T-helper 1 cell treated with Interleukin-12 subunit alpha and Interleukin-12 subunit beta and Interleukin-4 antibody, amounts not matched to agents 30 μg/mL and 1 μg/mL, for 36 hours (primary cell): ENCODE results near the gene KDR.

ENCODE experiments used
- H3K27ac Mint-ChIP-seq: one replicate; pipeline ENCODE4 v1.8.0; 2021; ENCODE audit warnings: mild to moderate bottlenecking, mixed read lengths
- H3K27me3 Mint-ChIP-seq: one replicate; pipeline ENCODE4 v1.8.0; 2021; ENCODE audit warnings: low read depth, mixed read lengths
- H3K36me3 Mint-ChIP-seq: one replicate; pipeline ENCODE4 v1.8.0; 2021; ENCODE audit warnings: low read depth, mixed read lengths
- H3K4me1 Mint-ChIP-seq: one replicate; pipeline ENCODE4 v1.8.0; 2021; ENCODE audit warnings: low read depth, mixed read lengths
- H3K4me3 Mint-ChIP-seq: one replicate; pipeline ENCODE4 v1.8.0; 2021; ENCODE audit warnings: mild to moderate bottlenecking, moderate library complexity, mixed read lengths
- H3K9me3 Mint-ChIP-seq: one replicate; pipeline ENCODE4 v1.8.0; 2021; ENCODE audit warnings: mixed read lengths

Gene KDR

GRCh38 chr4:55133951-55134350 lies 8.6 kb upstream of the KDR start:
- no peaks in the 10 kb centered on the region for H3K9me3 Mint-ChIP-seq
- no peaks in the 10 kb centered on the region for H3K27me3 Mint-ChIP-seq
- no peaks in the 10 kb centered on the region for H3K36me3 Mint-ChIP-seq
- no peak overlapping the region for H3K27ac Mint-ChIP-seq
- no peak overlapping the region for H3K4me3 Mint-ChIP-seq
- H3K4me1 Mint-ChIP-seq: no peaks in the 10 kb centered on the region

- no peak overlapping the region for H3K27ac Mint-ChIP-seq
- H3K4me1 Mint-ChIP-seq: no peaks in the 10 kb centered on the region
- no peaks in the 10 kb centered on the region for H3K27me3 Mint-ChIP-seq
- no peaks in the 10 kb centered on the region for H3K36me3 Mint-ChIP-seq
- no peak overlapping the region for H3K4me3 Mint-ChIP-seq
- no peaks in the 10 kb centered on the region for H3K9me3 Mint-ChIP-seq
Observed at GRCh38 chr4:55132775-55133174, 7.4 kb upstream of the KDR start.

GRCh38 chr4:55127521-55127920 lies 2.1 kb upstream of the KDR start:
- Mint-ChIP-seq H3K4me1 (peaks cover 1% of the 10 kb centered on the region), H3K27me3 (peaks cover 37% of the 10 kb centered on the region), H3K36me3 (no peaks in the 10 kb centered on the region), H3K4me3 (no peak overlapping the region), H3K27ac (no peak overlapping the region), H3K9me3 (no peaks in the 10 kb centered on the region)

DNA sequence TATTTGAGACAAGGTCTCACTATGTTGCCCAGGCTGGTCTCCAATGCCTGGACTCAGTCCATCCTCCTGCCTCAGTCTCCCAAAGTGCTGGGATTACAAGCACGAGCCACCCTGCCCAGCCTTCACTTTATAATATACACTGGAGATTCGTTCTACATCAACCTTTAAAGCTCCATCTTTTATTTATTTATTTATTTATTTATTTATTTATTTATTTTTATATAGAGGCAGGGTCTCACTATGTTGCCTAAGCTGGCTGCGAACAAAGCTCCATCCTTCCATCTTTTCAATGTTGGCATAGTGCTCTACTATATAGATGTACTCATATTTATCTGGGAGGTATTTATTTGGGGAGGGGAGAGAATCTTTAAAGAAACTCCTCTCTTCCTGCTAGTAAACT lies 1.7 kb upstream of the KDR start:
- Mint-ChIP-seq H3K4me3 (no peak overlapping the region), H3K27me3 (peaks cover 41% of the 10 kb centered on the region), H3K27ac (no peak overlapping the region), H3K4me1 (peaks cover 1% of the 10 kb centered on the region), H3K36me3 (no peaks in the 10 kb centered on the region), H3K9me3 (no peaks in the 10 kb centered on the region)

DNA sequence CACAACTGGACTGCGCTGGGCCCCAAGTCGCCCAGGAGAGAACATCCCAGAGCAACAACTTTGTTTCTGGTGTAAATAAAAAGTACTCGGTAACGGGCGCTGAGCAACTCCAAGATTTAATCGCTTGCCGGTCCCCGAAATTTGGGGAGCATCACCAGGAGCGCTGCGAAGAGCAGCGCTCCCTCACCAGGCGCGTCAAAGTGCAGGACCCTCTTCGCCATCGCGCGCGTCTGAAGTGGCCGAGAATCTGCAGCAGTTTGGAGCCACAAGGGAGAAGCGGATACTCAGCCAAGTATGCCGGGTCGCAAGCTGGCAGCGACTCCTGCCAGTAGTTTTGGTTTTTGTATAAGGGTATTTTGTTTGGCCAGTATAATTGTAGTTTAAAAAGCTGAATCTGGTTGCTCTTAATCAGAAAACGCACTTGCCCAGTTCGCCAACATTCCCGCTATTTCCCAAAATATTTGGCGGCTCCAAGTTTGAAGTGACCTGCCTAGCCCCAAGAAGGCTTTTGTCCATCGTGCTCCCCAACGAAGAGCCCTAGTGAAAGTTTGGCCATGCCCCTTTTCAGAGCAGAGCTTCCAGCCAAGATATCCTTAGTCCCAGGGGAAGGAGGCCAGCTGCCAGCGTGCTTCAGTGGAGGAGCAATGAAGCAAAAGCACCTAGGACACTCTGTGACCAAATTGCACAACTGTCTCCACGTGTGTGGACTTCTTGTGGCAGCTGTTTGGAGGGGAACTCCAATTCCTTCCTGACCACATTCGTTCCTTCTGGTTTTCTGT lies 557 bp upstream of the KDR start:
- Mint-ChIP-seq H3K36me3 (no peaks in the 10 kb centered on the region), H3K4me3 (no peak overlapping the region), H3K27ac (no peak overlapping the region), H3K4me1 (peaks cover 1% of the 10 kb centered on the region), H3K27me3 (peaks cover 42% of the 10 kb centered on the region), H3K9me3 (no peaks in the 10 kb centered on the region)

DNA sequence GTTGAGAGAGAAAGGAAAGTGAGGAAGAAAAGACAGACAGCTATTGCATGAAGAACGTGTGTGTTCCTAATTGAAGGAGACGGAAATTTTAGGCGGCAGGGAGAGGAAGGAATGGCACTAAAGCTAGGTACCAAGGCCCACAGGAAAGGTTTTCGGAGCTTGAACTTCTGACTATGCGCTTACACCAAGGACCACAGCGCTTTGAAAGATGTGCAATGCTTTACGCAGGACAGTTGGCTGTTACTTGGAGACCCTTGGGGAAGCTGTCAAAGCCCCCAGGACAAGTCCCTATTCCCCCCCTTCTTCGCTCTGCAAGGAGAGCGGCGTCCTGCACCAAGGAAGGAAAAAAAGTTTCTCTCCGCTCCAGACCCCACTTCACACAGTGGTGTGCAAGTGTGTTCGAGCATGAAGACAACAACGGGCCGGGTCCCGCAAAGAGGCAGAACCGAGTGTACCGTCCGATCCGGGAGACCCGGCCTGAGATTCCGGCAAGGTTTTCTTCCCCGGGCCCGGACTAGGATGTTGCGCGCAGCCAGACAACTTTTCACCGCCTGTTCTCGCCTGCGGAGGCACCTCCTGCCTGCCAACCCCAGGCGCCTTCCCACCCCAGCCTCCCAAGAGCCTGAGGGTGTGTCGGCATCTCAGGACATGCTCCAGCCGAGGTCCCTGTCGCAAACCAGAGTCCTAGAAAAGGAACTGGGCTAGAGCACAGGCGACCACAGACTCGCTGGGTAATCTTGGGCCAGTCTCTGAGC lies 896 bp downstream of the KDR start:
- Mint-ChIP-seq H3K9me3 (no peaks in the 10 kb centered on the region), H3K36me3 (no peaks in the 10 kb centered on the region), H3K4me1 (peaks cover 1% of the 10 kb centered on the region), H3K4me3 (no peak overlapping the region), H3K27me3 (peaks cover 42% of the 10 kb centered on the region), H3K27ac (no peak overlapping the region)

GRCh38 chr4:55123791-55124190 lies 1.6 kb downstream of the KDR start:
- Mint-ChIP-seq H3K27me3 (peaks cover 42% of the 10 kb centered on the region), H3K4me1 (peaks cover 1% of the 10 kb centered on the region), H3K36me3 (no peaks in the 10 kb centered on the region)

DNA sequence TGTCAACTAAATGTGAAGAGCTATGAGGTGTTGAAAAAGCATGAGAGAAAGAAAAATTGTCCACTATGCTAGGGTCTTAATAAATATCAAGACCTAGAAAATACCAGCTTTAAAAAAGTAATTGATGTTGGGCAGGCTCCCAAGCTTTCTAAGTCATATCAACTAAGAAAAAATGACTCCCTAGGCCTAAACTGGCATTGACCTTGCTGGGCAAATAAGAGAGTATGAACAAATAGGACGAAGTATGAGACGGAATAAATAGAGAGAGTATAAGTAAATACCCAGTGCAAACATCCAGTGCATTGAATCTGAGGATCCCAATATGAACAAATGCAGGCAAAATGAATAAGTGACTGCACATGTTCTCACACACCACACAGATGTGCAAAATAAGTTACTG lies 3.2 kb downstream of the KDR start:
- no peaks in the 10 kb centered on the region for H3K36me3 Mint-ChIP-seq

More at GRCh38 chr4:55123791-55124190, 1.6 kb downstream of the KDR start:
- no peak overlapping the region for H3K4me3 Mint-ChIP-seq
- H3K9me3 Mint-ChIP-seq: no peaks in the 10 kb centered on the region
- H3K27ac Mint-ChIP-seq: no peak overlapping the region

DNA sequence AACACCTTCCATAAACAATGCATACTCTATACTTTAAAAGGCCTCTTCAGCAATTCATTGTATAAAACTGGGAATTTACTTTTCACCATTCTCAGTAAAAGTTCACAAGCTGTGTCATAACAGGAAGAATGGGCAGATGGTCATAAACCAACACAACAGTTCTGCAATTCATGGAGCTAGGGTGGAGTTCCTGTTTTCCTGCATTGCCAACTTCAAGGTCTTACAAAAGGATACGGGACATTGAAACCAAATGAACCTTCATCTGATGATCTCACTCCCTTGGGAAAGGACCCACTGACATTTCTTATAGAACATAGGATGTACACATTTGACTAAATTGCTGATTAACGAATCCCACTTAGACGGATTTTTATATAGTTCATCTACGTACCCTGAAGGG lies 4.1 kb downstream of the KDR start:
- H3K4me3 Mint-ChIP-seq: no peak overlapping the region
- no peaks in the 10 kb centered on the region for H3K9me3 Mint-ChIP-seq
- peaks cover 1% of the 10 kb centered on the region for H3K4me1 Mint-ChIP-seq
- no peak overlapping the region for H3K27ac Mint-ChIP-seq
- no peaks in the 10 kb centered on the region for H3K36me3 Mint-ChIP-seq
- peaks cover 35% of the 10 kb centered on the region for H3K27me3 Mint-ChIP-seq

More for the DNA sequence above, 3.2 kb downstream of the KDR start:
- Mint-ChIP-seq H3K27ac (no peak overlapping the region), H3K27me3 (peaks cover 42% of the 10 kb centered on the region), H3K4me1 (peaks cover 1% of the 10 kb centered on the region), H3K9me3 (no peaks in the 10 kb centered on the region), H3K4me3 (no peak overlapping the region)

DNA sequence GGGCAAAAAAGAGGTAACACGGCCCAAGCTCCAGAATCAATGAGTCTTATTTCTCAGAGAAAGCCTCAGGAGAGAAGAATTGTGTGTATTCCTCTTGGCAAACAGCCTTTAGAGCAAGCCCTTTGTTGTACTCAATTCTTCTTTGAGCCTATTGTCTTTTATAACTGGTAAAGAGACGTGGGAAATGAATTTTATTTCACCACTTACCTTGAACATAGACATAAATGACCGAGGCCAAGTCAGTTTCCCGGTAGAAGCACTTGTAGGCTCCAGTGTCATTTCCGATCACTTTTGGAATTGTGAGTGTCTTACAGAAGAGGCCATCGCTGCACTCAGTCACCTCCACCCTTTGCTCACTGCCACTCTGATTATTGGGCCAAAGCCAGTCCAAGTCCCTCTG lies 7.0 kb downstream of the KDR start:
- no peaks in the 10 kb centered on the region for H3K9me3 Mint-ChIP-seq
- no peaks in the 10 kb centered on the region for H3K36me3 Mint-ChIP-seq
- H3K27me3 Mint-ChIP-seq: peaks cover 11% of the 10 kb centered on the region
- no peak overlapping the region for H3K27ac Mint-ChIP-seq
- no peak overlapping the region for H3K4me3 Mint-ChIP-seq
- H3K4me1 Mint-ChIP-seq: no peaks in the 10 kb centered on the region

- H3K27ac Mint-ChIP-seq: no peak overlapping the region
- no peaks in the 10 kb centered on the region for H3K4me1 Mint-ChIP-seq
- H3K36me3 Mint-ChIP-seq: no peaks in the 10 kb centered on the region
- peaks cover 6% of the 10 kb centered on the region for H3K27me3 Mint-ChIP-seq
- H3K9me3 Mint-ChIP-seq: no peaks in the 10 kb centered on the region
- H3K4me3 Mint-ChIP-seq: no peak overlapping the region
Observed at GRCh38 chr4:55117511-55117910, 7.9 kb downstream of the KDR start.

DNA sequence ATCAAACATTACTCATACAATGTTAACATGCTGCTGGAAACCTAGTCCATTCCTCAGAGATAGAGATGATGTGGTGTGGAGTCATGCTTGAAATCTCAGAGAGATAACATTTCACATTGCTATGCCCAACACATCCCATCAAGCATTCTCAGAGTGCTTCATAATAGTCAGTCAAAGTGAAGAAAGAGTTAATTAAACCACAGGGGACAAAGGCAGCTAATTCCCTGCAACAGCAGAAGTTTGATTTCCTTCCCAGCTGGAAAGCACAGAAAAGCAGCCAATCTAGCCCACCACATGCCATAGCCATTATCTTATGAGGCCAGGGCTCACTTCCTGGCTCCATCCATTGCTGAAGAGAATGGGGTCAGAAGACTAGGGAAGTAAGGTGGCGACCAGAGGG lies 8.9 kb downstream of the KDR start:
- no peak overlapping the region for H3K27ac Mint-ChIP-seq
- no peaks in the 10 kb centered on the region for H3K36me3 Mint-ChIP-seq
- no peaks in the 10 kb centered on the region for H3K9me3 Mint-ChIP-seq
- no peaks in the 10 kb centered on the region for H3K27me3 Mint-ChIP-seq
- H3K4me1 Mint-ChIP-seq: no peaks in the 10 kb centered on the region
- no peak overlapping the region for H3K4me3 Mint-ChIP-seq

- no peaks in the 10 kb centered on the region for H3K9me3 Mint-ChIP-seq
- H3K4me3 Mint-ChIP-seq: no peak overlapping the region
- H3K36me3 Mint-ChIP-seq: no peaks in the 10 kb centered on the region
- no peak overlapping the region for H3K27ac Mint-ChIP-seq
- no peaks in the 10 kb centered on the region for H3K27me3 Mint-ChIP-seq
- no peaks in the 10 kb centered on the region for H3K4me1 Mint-ChIP-seq
Observed at GRCh38 chr4:55111601-55112000, 13.8 kb downstream of the KDR start.

- Mint-ChIP-seq H3K4me1 (no peaks in the 10 kb centered on the region), H3K27ac (no peak overlapping the region)
Observed at GRCh38 chr4:55110131-55110530, 15.3 kb downstream of the KDR start.

DNA sequence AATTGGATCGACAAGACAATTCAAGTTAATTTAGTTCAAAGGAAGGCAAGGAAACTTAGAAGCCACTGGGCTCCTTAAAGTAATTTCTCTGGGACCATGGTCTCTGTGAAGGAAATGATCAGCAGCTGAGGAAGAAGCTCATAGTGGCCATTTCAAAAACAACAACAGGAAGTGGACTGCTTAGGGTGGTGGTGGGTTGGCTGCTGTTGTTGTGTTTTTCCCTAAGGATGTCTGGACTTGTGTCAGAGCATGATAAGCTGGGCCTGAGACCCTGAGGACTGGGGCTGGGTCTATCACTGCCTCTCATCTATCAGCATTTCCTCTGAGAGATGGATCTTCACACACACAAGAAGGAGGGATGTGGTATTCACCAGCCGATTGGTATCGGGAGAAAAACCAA lies 18.3 kb downstream of the KDR start:
- Mint-ChIP-seq H3K36me3 (no peaks in the 10 kb centered on the region), H3K4me1 (no peaks in the 10 kb centered on the region), H3K9me3 (no peaks in the 10 kb centered on the region), H3K27ac (no peak overlapping the region), H3K4me3 (no peak overlapping the region), H3K27me3 (no peaks in the 10 kb centered on the region)

More at GRCh38 chr4:55110131-55110530, 15.3 kb downstream of the KDR start:
- no peaks in the 10 kb centered on the region for H3K27me3 Mint-ChIP-seq
- no peak overlapping the region for H3K4me3 Mint-ChIP-seq
- H3K9me3 Mint-ChIP-seq: no peaks in the 10 kb centered on the region
- no peaks in the 10 kb centered on the region for H3K36me3 Mint-ChIP-seq
